ENCODE data around the gene SMAGP.
"Not testable (repeated sequence)": the region's sequence is repeated elsewhere in the genome, so short reads cannot be mapped to it uniquely, and the experiment has no call there.

SMAGP gene

DNA sequence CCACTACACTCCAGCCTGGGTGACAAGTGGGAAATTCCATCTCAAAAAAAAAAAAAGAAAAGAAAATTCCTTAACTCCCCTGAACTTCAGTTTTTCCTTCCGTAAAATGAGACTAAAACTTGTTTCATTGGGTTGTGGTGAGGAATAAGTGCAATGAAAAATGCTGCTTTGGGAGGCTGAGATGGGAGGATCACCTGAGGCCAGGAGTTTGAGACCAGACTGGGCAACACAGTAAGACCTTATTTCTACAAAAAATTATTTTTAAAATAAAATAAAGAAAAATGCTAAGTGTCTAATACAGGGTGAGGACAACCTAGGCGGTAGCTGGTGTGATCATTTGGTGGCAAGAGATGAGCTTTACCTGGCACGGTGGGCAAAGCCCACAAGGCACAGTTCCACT is 6.9 kb downstream of the SMAGP start:
- no peak for DNase-seq

DNA sequence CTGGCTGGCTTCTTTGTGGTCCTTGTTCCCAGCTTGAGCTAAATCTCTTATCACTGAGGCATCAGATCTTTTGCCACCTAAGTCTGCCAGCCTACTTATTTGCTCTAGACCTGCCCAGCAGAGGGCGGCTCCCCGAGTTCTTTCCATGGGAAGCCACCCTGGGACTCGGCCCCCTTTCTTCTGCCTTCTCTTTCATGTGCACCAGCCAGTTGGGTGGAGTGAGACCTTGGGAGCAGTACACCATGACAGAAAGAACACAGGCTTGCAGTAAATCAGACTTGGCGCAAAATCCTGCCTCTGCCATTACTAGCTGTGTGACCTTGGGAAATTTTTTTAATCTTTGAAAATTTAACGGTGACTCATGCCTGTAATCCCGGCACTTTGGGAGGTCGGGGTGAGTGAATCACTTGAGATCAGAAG is 7.4 kb downstream of the SMAGP start:
- no peak for DNase-seq

DNA sequence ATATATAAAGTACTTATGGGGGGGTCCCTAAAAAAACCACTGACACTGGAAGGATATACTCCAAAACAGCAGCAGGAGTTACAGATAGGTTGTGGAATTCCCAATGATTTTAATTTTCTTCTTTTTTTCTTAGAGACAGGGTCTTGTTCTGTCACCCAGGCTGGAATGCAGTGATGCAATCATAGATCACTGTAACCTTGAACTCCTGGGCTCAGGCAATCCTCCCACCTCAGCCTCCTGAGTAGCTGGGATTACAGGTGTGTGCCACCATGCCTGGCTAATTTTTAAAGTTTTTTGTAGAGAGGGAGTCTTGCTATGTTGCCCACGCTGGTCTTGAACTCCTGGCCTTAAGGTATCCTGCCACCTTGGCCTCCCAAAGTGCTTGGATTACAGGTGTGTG is 10.6 kb downstream of the SMAGP start:
- DNase-seq = not testable (repeated sequence)

DNA sequence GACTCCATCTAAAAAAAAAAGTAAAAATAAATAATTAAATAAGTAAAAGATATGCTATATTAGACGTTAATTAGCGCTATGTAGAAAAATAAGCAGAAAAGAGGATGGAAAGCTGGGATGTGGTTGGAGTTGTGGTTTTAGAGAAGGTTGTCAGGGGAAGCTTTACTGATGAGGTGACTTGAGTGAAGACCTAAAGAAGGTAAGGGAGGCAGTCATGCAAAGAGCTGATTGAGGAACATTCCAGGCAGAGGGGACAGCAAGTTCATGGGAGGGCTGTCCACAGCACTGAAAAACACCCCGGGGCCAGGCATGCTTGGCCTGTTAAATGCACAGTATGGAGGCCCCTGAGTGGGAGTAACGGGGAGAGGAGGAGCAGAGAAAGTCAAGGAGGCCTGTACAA is 15.7 kb downstream of the SMAGP start:
- DNase-seq = no peak

DNA sequence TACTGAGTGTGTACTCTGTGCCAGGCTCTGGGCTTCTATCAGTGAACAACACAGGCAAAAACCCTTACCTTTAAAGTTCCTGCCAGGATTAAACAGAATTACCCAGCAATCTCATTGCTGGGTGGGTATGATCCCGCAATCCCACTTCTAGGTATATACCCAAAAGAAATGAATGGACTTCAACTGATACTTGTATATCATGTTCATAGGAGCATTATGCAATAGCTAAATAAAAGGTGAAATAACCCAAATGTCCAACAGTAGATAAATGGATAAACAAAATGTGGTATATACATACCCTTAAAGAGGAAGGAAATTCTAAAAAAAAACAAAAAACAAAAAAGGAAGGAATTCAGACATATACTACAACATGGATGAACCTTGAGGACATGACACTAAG is 16.9 kb downstream of the SMAGP start:
- DNase-seq = no peak

DNA sequence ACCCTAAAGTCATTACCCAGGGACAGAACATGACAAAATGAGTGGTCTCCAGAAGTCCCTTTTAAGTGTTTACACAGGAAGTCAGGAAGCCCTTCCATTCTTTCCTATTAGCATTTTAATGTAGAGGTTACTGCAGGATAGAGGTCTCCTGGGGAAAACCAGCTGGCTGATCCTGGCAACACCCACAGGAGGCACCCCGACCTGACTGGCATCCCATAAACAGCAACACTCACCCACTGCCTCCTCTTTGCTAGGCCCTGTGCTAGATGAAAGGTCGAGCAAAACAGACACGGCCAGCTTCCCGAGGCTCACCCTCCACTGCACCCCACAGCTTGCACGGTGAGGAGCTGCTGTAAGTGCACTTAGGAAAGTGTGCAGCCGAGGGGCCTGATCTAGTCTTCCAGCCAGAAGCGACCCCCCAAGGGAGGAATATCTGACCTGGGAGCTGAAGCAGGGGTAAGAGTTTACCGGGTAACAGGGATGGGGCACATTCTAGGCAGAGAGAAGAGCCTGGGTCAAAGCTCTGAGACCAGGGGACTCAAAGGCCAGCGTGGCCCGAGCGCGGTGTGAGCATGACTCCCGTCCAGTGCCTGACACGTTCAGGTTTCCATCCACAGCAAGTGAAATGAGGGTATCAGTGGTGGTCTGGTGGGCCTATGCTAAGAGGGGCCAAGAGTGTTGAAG is 22.6 kb downstream of the SMAGP start:
- no peak for DNase-seq

DNA sequence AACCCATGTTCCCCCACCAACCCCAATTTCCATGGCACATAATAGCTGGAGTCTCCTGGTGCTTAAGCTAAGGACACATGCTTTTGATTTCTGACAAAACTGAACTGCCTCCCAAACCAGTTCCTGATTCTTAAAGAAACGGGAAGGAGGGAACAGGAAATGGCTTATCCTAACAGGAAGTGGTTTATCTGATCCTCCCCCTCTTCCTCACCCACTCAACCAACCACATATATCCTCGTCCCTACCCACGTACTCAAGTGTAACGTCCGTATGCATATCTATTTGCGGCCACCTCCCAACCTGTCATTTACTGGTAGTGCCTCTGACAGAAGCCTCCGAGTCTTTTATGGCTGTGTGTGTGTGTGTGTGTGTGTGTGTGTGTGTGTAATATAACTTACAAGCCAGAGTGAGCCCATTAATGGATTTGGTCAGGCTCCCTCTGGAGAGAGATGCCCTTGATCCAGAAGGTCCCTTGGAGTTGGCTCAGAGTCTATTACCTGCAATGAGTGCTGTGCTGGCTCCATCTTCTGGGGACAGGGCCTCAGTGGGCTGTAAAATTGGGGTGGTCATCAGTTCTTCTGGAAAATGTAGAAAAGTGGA is 23.9 kb downstream of the SMAGP start:
- no peak for DNase-seq

DNA sequence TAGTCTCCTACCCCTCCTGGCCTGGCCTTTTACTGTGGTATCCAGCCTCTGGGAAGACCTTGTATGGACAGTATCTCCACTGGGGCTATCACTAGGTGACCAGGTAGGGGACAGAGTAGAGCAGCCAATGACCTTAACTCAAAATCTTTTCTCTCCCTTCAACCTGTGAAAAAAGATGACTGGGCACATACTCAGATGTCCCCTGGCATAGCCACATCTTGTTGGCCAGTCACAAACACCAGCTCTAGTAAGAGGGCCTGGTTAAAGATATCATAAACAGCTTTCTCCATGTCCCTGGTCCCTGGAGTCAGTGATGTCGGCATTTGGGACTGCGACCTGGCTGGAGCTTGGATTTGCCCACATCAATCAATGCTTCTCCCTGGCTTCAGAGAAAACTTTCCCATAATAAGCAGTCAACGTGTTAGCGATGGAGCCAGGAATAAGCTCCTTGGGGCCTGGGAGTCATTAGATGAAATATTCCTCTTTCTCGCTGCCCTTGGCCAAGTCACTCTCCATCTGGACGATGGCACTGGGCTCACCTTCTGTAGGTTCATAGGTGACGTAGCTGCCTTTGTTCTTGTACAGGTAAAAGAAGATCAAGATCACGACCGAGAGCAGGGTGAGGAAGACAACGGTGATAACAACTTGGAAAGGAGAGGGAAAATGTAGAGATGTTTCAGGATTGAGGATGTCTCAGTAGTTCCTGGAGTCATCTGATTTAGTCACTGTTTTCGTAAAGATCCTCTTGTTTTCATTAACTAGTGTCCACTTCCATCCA is 24.6 kb downstream of the SMAGP start:
- no peak for DNase-seq

DNA sequence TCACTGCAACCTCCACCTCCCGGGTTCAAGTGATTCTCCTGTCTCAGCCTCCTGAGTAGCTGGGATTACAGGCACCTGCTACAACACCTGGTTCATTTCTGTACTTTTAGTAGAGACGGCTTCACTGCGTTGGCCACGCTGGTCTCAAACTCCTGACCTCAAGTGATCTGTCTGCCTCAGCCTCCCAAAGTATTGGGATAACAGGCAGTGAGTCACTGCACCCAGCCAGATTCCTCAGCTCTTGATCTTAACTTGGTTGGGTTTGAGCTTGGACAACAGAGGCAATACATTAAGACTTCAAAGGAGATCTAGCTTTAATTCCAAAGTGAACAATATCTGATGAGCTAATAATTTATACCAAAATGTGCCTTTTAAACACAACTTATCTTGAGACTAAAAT is 25.9 kb downstream of the SMAGP start:
- DNase-seq = no peak

DNA sequence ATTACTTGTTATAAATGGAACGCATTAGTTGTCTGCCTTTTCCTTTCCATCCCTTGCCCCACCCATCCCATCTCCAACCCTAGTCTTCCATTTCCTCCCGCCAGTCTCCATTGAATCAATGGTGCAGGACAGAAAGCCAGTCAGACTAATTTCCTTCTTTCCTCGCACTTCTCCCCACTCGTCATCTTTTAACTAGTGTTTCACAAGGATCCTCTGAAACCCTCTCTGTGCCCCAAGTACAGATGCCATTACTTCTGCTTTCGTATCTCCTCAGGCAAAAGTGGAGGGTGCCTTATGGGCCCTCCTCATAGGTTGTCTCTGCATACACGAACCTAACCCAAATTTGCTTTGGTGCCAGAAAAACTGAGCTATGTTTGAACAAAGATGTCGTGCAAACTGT is 27.3 kb downstream of the SMAGP start:
- no peak for DNase-seq

DNA sequence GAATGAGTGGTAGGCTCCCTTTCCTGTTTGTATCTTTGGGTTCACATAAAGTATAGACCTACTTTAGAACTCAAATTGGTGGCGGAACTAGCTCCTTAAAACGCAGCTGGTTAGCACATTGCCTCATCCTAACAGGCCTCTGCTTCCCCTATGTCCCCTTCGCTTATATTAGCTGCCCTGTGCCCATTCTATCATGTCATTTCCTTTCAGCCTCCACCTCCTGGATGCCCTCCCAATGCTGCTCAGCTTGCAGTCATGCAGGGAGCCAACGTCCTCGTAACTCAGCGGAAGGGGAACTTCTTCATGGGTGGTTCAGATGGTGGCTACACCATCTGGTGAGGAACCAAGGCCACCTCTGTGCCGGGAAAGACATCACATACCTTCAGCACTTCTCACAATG is 28.1 kb downstream of the SMAGP start:
- DNase-seq = no peak

DNA sequence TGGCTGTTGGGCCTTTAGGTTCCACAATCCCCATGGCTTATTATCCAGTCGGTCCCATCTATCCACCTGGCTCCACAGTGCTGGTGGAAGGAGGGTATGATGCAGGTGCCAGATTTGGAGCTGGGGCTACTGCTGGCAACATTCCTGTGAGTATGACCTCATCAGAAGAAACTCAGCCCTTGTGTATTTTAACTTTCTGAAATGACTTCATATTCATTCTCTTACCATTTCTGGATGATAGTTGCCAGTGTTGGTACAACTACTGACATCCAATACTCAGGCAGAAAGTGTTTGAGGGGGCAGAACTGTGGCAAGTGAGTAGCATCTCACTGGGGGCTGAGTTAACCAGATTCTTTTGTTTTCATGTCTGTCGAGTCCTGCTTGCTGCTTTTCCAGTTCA is 29.2 kb downstream of the SMAGP start:
- no peak for DNase-seq

DNA sequence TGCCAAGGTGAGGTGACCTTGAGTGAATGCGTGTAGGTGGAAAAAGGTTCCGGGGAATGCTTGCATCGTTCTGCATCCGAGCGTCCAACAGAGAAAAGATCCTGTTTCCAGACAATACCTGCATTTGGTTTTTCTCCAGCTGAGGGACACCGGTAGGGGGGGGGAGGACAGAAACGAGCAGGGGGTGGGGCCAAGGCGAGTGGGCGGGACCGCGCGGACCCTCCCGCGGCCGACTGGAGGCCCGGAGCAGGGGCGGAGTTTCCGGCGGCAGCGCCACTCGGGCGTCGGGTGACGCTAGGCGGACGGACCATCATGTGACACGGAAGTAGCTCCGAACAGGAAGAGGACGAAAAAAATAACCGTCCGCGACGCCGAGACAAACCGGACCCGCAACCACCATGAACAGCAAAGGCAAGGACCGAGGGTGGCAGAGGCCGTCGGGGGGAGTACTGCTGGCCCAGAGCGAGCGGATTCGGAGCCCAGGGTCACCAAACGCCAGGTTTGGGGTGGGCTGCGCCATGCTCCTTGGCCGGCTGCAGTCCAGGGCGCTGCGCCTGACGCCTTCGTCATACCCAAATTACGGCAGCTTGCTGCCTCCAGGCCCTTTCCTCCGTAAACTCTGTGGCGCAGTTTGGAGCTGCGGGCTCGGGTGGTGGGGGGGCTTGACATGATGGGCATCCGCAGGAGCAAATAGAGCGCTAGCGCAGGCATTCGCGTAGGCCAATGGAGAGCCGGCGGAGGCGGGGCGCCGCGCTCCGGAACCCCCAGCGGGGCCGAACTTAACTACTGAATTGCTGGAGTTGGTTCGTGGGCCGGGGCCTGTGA is 31.5 kb downstream of the SMAGP start, which contains the start of gene DAZAP2:
Gene DAZAP2, plus strand, starts transcription at position 317 of the 825 bp plus-strand sequence. Its CDS starts 82 bp downstream, at position 399.
- peak; percentile 94 for DNase-seq

DNA sequence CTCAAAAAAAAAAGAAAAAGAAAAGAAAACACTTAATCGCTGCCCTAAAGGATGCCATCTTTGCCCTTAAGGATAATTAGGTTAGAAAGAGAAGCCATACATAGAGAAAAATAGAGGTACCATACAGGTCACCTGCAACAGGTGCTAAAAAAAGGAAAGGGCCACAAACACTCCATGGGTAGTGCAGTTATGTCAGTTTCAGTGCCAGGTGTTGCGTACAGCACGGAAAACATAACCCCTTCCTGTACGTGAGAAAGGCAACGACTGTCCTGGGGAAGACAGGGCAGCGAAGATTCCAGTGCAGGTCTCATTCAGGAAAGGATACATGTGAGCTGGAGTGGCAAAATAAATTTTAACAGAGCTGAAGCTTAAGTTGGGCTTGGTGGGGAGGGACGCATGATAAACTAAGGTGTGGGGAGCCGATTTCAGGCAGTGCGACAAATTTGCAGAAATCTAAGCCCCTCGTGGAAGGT is 32.1 kb downstream of the SMAGP start:
- no peak for DNase-seq

DNA sequence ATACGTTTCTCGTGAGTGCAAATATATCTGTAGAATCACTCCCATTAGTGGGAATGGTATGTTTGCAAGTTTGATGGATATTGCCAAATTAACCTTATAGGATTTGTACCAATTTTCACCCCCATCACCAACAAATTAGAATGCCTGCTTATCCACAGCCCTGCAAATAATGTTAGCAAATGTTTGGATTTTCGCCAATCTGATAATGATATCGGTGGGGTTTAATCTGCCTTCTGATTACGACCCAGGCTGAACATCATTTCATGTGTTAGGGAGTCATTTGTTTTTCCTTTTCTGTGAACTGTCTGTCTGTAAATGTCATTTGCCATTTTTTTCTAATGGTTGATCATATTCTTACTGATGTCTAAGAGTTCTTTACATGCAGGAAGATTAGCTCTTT is 35.7 kb downstream of the SMAGP start:
- DNase-seq = no peak

DNA sequence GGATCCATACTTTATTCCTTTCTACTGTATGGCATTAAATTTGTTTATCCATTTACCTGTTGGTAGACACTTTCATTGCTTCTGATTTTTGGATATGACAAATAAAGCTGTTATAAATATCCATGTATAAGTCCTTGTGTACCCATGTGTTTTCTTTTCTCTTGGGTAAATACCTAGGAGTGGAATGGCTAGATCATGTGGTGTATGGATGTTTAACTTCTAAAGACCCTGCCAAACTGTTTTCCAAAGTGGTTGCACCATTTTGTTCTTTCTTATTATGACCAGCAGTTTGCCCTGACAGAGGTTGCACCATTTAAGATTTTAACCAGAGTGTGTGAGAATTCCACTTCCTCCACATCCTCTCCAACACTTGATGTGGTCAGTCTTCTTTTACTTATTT is 37.6 kb downstream of the SMAGP start:
- no peak for DNase-seq

DNA sequence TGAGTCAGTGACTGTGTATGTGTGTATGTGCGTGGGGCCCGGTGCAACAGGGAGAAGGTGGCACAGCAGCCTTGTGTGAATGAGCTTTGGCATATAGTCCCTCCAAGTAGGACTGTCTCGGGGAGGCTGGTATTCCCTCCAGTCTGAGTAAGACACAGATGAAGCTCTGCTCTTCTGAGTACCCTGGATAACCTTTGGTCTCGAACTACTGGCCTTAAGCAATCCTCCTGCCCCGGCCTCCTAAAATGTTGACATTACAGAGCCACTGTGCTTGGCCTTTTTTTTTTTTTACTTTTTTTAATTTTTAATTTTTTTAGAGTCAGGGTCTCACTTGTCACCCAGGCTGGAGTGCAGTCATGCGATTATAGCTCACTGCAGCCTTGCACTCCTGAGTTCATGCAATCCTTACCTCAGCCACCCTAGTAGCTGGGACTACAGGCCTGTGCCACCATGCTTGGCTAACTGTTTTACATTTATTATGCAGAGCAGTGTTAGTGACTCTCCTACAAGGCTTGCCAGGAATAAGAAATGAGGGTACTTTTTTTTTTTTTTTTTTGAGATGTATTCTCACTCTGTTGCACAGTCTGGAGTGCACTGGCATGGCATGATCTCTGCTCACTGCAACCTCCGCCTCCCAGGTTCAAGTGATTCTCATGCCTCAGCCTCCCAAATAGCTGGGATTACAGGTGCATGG is 41.0 kb downstream of the SMAGP start:
- DNase-seq = no peak

DNA sequence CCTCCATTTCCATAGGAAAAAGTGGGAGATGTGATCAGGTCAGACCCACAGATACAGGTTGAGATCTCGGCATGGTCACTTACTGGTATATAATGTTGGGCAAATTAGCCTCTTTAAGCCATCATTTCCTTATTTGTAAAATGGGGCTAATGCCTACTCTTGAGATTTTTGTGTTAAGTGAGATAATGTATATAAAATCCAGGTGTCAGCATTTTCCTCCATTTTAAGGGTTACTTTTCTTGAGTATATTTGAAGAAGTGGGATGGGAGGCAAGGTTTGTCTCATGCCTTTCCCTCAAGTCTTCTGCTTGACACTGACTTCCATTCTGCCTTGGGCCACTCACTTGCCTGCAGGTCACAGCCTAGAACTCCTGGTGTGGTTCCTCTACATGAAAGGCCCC is 42.3 kb downstream of the SMAGP start:
- DNase-seq = no peak

DNA sequence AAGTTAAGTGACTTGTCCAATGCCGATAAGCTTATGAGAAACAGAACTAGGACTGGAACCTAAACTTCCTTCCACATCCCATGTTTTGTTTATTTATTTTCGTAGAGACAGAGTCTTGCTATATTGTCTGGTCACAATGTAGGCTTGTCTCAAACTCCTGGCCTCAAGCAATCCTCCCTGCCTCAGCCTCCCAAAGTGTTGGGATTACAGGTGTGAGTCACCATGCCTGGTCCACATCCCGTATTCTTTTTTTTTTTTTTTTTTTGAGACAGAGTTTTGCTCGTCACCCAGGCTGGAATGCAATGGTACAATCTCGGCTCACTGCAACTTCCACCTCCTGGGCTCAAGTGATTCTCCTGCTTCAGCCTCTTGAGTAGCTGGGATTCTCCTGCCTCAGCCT is 43.1 kb downstream of the SMAGP start:
- DNase-seq = not testable (repeated sequence)

DNA sequence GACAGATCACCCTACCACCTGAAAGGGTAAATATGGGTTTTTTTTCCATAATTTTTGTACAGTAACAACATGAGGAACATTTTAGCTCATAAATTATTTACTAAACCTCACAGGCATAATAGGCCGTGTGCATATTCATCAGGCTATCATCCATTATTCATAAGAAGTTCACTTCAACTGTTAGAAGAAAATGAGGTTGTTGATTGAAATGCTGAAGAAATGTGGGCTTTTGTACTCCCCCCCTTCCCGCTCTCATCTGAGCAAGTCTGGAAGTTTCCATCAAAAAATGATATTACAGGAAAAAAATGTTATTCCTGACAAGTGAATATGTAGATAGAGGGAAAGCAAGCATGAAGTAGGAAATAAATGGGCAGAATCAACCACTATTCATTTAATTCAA is 44.4 kb downstream of the SMAGP start:
- no peak for DNase-seq

DNA sequence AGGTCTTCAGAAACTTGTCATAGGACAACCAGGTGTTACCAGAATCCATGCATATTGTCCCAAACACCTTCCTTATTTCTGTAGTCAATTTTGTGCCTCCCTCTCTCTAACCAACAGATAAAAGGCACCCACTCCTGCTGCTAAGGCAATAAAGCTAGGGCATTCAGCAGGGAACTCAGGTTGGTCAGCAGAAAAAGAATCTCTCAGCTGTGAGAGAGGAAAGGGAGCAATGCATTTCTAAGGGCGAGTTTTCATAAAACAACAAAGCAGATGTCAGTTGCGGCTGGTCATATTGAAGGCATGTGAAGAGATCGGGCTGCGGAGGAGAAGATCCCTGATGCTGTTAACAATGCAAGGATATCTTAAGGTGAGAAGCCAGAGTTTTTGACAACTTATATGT is 45.0 kb downstream of the SMAGP start:
- no peak for DNase-seq

DNA sequence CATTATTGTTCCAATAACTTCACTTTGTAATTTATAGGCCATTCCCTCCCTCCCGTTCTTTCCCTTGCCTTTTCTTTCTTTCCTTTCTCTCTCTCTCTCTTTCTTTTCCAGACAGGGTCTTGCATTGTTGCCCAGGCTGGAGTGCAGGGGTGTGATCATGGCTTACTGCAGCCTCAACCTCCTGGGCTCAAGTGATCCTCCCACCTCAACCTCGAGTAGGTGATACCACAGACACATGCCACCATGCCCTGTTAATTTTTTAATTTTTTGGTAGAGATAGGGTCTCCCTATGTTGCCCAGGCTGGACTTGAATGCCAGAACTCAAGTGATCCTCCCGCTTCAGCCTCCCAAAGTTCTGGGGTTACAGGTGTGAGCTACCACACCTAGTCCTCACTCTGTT is 45.6 kb downstream of the SMAGP start:
- no peak for DNase-seq

DNA sequence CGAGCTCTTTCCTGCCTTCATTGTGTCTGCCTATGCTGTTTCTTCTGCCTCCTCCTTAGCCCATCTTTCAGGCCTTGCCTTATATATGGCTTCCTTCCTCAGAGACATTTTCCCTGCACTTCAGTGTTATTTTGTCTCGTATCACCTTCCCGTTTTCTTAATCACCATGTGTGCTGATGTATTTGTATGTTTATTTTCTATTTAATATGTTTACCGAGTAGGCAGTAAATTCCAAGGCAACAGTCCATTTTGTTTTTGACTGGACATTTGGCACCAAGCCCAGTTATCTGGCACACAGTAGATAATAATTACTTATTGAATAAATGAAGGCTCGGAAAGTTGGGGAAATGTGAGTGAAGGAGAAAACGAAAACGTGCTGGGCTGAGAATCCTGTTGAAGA is 47.8 kb downstream of the SMAGP start:
- no peak for DNase-seq

Data from activated CD8-positive, alpha-beta memory T cell treated with anti-CD3 and anti-CD28 coated beads for 24 hours (primary cell).